Fibroblast of villous mesenchyme (primary cell): ENCODE results near the gene CPNE4. TPM values are rescaled to one million over a fixed set of nuclear protein-coding genes. Genes with fewer than 3 reads are reported as not detected.
A peak's percentile ranks its signal among the peaks of the same experiment; 100 is the strongest.

Source experiments
- DNase-seq: peaks from one replicate; pipeline ENCODE4 v3.0.0-alpha.2; 2010; ENCODE audit warnings: low read depth
- H3K4me3 ChIP-seq: 2 replicates; pipeline ENCODE4 v1.5.1; 2011; ENCODE audit warnings: low read depth, mild to moderate bottlenecking, low read length
- total RNA-seq: library from RNA; depleted of rRNA; stranded (reverse); fragments of >200 nt; gene quantifications from 2 replicates; pipeline ENCODE4 v1.2.3, GENCODE V29; 2012
- TF ChIP-seq, protein P1 (sequence below): IDR thresholded peaks from 2 replicates; pipeline ENCODE4 v1.5.1; 2012; ENCODE audit warnings: low read depth, mild to moderate bottlenecking, low read length; ENCODE audit not compliant: insufficient read depth

The CPNE4 gene
- total RNA-seq, 1 donor = not detected

DNA sequence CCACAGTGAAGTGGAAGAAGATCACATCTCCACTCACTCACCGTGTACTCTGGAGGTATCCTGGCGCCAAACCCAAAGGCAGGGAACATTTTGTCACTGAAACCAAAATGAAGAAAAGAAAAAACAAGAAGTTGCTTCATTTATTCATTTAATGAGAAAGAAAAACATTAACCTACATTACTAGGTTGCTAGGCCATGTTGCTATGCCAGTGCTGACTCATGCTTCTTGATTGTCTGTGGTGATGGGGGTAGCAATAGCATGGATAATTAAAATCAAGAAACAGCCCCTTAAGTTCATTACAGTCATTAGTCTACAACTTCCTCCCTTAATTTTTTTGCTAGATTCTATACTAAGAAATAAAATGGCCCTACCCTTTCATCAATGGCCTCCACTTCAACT is 479.4 kb downstream of the CPNE4 start:
- DNase-seq = no peak
- H3K4me3 ChIP-seq = no peak overlapping the region
- TF ChIP-seq, protein P1, sequence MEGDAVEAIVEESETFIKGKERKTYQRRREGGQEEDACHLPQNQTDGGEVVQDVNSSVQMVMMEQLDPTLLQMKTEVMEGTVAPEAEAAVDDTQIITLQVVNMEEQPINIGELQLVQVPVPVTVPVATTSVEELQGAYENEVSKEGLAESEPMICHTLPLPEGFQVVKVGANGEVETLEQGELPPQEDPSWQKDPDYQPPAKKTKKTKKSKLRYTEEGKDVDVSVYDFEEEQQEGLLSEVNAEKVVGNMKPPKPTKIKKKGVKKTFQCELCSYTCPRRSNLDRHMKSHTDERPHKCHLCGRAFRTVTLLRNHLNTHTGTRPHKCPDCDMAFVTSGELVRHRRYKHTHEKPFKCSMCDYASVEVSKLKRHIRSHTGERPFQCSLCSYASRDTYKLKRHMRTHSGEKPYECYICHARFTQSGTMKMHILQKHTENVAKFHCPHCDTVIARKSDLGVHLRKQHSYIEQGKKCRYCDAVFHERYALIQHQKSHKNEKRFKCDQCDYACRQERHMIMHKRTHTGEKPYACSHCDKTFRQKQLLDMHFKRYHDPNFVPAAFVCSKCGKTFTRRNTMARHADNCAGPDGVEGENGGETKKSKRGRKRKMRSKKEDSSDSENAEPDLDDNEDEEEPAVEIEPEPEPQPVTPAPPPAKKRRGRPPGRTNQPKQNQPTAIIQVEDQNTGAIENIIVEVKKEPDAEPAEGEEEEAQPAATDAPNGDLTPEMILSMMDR = no peak

DNA sequence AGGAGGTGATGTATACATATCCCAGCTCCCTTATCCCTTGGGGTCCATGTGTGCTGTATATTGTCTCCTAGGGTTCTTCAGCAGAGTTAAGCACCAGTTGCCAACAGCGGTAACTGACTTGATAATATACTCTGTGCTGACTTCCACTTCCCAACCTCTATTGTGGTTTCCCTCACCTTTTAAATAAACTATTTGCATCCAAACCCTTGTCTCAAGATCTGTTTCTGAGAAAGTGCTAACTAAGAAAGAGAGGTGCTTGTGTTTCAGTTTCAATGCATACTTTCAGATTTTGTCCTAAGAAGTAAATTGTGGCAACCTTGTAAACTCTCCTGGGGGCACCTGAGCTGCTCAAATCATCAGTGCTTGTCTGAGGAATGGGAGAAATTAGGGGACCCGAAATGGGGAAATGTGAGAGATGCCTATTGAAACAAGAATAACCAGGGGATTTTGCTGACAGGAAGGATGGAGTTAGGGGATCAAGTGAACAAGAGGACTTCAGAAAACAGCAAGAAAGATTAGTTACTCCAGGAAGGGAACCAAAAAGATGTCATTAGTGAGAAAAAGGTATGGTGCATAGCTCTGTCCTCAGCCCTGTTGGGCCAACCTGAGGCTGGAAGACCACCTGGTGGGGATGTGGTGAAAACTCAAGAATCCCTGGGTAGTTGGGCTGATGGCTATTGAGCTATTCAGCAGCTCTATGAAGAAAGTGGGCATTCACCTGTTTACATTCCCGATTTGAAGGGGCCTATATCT is 481.1 kb downstream of the CPNE4 start:
- no peak overlapping the region for H3K4me3 ChIP-seq
- TF ChIP-seq, protein P1 = no peak
- no peak for DNase-seq

DNA sequence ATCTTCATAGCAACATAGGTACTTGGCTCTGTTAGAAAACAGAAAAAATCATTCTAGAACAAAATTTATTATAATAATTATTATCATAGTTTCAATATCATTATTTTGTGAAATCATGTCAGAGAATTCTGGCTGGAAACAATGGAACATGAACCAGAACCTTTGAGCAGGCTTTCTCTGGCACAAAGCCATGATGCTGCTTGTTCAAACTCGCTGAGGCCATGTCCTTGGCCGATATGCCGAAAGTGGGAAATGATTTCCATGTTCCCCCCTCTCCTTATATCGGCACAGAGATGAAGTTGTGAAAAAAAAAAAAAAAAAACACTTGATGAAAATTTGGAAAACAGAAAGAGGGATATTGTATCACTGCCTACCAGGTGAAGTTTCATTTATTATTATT is 483.1 kb downstream of the CPNE4 start:
- no peak for DNase-seq
- TF ChIP-seq, protein P1 = no peak
- H3K4me3 ChIP-seq = no peak overlapping the region

DNA sequence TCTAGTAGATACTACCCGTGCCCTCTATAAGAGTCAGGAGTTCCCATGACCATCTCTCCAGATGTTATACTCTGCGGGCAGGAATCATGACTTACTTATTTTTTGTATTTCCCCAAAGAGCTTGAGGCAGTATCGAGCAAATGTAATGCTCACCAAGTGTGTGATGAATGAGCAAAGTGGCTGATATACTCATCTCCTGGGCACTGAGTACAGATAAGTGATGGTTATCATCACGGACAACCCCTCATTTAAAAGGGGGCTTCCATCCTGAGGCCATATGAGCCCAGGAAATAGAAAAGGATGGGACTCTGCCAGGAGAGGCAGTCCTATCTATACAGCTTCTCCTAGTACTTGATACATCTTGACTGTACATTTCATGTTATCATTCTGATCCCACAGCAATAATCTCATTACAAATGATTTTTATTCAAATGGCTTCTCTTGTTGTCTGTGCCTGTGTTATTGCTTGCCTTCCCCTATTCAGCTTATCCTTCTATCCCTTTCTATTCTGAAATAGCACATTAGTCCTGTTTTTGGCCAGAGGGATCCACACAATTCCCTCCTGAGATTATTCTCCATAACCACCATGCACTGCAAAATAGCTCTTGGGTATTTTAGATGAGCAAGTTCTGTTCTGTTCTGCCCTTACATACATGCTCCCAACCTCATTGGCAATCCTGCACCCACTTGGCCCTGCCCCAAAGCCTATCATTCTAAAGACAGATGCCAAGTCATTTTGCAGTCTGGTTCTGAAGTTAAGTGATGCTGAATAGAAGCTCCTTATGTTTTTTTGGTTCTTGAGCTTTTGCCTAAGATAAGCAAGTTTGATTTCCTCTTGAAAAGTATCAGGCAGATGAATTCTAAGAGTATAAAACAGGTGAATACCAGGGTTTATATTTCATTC is 484.0 kb downstream of the CPNE4 start:
- no peak for DNase-seq
- TF ChIP-seq, protein P1 = no peak

DNA sequence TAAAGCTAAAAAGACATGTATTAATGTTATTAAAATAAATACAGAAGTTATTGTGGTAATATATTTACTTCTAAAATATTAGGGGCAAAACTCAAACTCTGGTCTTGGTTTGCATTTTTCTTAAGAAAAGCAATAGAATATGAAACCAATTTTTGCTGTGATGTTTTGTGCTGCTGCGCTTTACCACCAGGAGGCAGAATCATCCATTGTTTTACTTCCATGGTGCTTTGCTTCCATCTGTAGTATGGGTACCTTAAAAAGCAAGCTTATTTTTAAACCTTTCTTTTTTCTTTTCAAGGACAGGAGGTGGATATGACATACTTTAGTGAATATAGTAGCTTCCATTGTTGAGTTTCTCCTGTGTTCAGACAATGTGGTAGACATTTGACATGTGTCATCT is 485.5 kb downstream of the CPNE4 start:
- H3K4me3 ChIP-seq = no peak overlapping the region
- TF ChIP-seq, protein P1 = peak; percentile 44
- no peak for DNase-seq

More for the DNA sequence above, 484.0 kb downstream of the CPNE4 start:
- H3K4me3 ChIP-seq = no peak overlapping the region

DNA sequence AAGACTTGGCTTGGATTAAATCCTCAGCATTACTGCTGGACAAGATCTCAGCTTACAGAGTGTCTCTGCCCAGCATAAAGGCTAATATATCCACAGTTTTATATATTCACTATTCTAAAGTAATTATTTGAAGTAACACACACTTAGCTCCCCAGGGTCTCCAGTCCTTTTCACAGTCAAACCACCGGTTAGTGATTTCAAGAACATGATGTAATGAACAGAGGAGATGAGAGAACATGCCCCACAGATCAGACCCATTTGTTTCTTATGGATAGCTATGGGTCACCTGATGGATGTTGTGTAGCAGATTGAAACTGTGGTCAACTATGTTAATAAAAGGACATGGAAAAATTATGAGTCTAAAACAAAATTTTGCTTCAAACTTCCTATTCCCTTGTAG is 487.2 kb downstream of the CPNE4 start:
- no peak for DNase-seq
- no peak overlapping the region for H3K4me3 ChIP-seq
- TF ChIP-seq, protein P1 = no peak
